GM18526 (cell line): Measurements from ENCODE around the gene FANCD2OS.

ENCODE experiments used
- POLR2A ChIP-seq: IDR thresholded peaks from 3 replicates; pipeline ENCODE4 v1.6.1; 2011; ENCODE audit not compliant: insufficient read length; ENCODE audit errors: extremely low read depth

FANCD2OS gene, protein sequence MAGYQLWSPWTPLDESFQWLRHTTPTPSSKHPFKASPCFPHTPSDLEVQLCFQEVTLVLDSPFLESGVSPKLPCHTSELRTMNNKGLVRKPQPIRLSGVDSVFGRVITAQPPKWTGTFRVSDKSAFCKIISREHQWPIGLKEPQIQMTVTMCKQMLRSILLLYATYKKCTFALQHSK

DNA sequence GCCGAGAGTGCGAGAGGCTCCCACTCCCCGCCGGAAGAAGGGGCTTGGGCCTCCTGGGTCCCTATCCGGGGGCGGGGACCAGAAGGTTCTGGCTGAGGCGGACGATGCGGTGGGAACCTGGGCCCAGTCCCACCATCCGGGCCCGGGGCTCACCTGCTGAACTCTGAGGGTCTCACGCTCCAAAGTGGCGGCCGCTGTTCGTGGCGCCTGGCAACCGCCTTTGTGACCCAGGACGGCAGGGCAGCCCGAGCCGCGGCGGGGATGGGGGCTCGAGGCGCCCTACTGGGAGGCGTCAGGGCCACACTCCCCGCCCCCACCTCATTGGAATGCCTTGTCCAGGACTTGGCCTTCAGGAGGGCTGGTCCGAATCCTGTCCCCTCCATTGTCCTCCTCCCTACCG, at the start of gene FANCD2OS:
Gene FANCD2OS, minus strand, starts transcription at position 165 of the 400 bp plus-strand sequence. CDS start 3,481 bp downstream, outside the sequence.
- no peak for TF ChIP-seq POLR2A

DNA sequence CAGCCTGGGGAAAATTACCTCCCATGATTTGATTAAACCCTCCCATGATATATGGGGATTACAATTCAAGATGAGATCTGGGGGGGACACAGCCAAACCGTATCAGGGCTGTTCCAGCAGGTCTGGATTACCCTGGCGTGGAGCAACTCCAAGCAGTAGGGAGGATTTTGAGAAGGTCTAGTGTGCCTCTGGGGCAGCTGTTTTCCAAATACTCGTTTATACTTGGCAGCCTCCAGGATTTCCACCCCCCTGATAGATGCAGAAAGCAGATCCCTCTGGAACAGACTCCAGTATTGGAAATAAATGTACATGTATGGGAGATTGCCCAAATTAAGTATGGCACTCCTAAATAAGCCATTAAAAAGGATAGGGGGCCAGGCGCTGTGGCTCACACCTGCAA, 49.0 kb upstream of the FANCD2OS start:
- no peak for TF ChIP-seq POLR2A

DNA sequence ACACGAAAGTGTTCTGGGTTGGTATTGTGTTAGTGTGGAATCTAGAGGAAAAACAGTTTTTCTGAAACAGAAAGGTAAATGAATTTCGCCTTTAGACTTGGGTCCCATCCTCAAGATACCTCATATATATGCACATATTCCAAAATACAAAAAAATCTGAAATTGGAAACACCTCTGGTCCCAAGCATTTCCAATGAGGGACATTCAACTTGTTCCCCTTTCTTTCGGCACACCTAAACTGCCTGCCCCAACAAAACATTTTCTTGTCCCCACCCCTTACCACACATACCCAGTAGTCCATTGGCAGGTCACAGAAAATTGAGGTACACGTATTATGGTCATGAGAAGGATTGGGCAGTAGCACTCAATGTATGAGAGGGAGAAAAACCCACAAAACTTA, 47.6 kb upstream of the FANCD2OS start:
- TF ChIP-seq POLR2A, result no peak

DNA sequence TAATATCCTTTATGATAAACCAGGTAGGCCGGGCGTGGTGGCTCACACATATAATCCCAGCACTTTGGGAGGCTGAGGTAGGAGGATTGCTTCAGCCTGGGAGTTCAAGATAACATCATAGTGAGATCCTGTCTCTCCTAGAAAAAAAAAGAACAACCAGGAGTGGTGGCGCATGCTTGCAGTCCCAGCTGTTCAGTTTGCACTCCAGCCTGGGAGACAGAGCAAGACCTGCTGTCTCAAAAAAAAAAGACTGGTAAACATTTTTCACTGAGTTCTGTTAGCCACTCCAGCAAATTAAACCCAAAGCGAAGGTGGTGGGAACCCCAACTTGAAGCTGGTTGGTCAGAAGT, 47.0 kb upstream of the FANCD2OS start:
- no peak for TF ChIP-seq POLR2A

DNA sequence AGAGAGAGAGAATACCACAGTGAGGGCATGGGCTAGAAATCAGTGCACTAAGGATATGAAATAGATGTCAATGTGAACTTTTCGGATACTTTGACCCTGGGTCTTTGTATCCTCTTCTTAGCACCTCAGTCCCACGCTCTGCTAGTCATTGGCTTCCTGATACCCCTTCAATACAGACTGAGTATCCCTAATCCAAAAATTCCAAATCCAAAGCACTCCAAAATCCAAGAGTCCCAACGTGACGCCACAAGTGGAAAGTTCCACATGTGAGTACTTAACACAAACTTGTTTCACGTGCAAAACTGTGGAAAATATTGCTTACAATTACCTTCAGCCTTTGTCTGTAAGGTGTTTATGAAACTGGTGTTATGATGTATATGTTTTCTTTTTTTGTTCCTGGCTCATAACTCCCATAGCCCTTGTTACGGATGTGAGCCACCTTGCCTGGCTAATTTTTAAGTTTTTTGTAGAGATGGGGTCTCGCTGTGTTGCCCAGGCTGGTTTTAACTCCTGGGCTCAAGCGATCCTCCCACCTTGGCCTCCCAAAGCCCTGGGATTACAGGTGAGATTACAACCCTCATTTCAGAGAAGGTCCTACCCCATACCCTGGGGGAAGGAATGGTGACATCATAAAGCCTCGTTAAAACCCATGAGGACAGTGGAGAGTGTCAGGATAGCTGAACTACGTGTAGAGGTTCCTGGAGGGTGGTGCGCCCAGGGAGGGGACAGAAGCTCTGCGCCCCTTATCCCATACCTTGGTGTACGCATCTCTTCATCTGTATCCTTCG, 46.5 kb upstream of the FANCD2OS start:
- TF ChIP-seq POLR2A, result no peak

DNA sequence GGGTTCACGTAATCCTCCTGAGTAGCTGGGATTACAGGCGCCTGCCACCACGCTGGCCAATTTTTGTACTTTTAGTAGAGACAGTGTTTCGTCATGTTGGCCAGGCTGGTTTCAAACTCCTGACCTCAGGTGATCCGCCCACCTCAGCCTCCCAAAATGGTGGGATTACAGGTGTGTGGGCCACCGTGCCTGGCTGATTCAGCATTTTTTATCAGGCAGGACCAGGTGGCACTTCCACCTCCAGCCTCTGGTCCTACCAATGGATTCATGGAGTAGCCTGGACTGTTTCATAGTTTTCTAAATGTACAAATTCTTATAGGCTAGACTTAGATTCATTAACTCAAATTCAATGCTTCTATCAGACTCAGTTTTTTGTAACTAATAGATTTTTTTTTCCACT, 42.9 kb upstream of the FANCD2OS start:
- no peak for TF ChIP-seq POLR2A

DNA sequence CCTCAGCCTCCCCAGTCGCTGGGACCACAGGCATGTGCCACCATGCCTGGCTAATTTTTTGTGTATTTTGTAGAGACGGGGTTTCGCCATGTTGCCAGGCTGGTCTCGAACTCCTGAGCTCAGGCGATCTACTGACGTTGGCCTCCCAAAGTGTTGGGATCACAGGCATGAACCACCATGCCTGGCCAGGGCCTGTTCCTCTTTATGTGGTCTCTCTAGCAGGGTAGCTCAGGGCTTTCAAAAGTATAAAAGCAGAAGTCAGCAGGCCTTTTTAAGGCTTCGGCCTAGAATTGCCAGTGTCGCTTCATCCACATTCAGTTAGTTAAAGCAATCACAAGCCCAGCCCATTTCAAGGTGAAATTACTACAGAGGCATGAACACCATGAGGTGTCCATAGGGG, 41.2 kb upstream of the FANCD2OS start:
- no peak for TF ChIP-seq POLR2A

DNA sequence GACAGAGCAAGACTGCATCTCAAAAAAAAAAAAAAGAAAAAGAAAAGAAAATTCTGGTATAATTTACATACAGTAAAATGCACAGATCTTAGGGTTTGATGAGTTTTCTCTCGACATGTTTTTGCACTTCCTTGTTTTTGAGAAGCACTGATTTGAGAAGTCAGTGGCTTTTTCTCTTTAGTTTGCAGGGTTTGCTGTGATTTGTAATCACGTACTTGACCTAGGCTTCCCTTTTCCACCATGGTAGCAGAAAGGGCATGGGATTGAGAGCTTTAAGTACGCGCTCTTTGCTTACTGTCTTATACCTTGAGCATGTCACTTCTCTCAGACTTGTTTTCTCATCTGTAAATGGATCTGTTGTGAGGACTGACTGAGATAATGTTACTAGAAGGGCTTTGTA, 37.6 kb upstream of the FANCD2OS start:
- no peak for TF ChIP-seq POLR2A

DNA sequence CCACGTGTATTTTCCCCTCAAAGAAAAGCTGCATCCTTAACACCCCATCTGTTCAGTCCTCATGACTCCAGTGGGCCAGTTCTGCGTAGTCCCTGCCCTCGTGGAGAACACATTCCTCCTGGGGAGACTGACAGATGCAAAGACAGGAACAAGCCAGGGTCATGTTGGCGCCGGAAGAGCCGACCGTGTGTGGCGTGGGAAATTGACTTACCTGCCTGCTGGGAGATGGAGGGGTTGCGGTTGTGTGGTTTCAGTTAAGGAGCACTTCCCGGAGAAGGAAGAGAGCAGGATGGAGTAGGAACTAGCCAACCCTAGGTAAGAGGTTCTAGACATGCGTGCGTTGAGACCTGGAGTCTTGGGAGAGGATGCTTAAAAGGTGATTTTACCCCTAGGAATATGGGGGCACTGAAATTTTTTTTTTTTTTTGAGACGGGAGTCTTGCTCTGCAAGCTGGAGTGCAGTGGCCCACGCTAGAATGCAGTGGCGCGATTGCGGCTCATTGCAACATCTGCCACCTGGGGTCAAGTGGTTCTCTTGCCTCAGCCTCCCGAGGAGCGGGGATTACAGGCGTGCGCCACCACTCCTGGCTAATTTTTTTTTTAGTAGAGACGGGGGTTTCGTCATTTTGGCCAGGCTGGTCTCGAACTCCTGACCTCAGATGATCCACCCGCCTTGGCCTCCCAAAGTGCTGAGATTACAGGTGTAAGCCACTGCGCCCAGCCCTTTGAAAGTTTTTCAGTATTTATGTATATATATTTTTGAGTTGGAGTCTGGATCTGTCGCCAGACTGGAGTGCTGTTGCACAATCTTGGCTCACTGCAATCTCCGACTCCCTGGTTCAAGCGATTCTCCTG, 34.9 kb upstream of the FANCD2OS start:
- TF ChIP-seq POLR2A, result no peak

DNA sequence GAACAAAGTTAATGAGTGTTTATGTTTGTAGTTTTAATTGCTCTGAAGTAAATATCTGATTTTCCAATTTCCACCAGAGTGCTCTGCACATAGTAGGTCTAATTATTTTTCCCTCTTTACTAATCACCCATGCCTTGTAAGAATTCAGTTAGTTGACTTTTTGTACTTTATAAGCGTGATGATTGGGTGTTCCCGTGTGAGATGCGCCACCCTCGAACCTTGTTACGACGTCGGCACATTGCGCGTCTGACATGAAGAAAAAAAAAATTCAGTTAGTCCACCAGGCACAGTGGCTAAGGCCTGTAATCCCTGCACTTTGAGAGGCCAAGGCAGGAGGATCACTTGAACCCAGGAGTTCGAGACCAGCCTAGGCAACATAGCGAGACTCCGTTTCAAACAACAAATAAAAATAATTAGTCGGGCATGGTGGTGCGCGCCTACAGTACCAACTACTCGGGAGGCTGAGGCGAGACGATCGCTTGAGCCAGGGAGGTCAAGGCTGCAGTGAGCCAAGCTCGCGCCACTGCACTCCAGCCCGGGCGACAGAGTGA, 33.0 kb upstream of the FANCD2OS start:
- TF ChIP-seq POLR2A, result no peak

DNA sequence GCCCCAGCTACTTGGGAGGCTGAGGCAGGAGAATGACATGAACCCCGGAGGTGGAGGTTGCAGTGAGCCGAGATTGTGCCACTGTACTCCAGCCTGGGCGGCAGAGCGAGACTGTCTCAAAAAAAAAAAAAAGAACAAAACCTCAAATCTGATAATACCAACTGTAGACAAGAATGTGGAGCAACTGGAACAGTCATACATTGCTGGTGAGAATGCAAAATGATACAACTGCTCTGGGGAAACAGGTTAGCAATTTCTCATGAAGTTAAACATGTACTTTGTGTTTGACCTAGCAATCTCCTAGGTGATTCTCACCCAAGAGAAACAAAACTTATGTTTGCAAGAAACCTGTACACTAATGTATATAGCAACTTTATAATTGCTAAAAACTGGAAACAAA, 29.1 kb upstream of the FANCD2OS start:
- no peak for TF ChIP-seq POLR2A

DNA sequence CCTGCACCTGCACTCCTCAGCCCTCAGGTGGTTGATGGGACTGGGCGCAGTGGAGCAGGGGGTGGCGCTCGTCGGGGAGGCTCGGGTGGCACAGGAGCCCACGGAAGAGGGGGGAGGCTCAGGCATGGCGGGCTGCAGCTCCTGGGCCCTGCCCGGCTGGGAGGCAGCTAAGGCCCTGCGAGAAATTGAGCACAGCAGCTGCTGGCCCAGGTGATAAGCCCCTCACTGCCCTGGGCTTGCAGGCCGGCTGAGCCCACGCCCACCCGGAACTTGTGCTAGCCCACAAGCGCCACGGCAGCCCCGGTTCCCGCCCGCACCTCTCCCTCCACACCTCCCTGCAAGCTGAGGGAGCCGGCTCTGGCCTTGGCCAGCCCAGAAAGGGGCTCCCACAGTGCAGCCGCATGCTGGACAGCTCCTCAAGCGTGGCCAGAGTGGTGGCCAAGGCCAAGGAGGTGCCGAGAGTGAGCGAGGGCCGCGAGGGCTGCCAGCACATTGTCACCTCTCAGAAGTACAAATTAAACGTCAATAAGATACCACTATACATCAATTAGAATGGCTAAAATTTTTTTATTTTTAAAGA, 28.5 kb upstream of the FANCD2OS start:
- TF ChIP-seq POLR2A, result no peak

DNA sequence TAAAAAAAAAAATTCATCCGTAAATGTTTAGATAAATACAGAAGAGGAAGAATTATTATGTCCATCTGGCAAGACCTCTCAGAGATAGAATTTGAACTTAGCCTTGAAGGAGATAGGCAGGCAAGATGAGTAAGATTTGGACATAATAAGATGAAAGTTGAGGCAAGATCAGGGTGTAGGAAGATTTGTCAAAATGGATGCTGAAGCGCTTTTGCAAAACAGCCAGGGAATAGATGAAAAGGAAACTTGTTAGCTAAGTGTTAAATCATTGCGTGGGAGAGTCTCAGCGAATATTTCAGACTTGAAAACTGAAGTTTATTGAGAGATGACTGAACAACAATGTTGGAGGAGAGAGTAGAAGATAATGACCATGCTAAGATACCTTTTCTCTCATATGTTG, 14.7 kb upstream of the FANCD2OS start:
- no peak for TF ChIP-seq POLR2A

DNA sequence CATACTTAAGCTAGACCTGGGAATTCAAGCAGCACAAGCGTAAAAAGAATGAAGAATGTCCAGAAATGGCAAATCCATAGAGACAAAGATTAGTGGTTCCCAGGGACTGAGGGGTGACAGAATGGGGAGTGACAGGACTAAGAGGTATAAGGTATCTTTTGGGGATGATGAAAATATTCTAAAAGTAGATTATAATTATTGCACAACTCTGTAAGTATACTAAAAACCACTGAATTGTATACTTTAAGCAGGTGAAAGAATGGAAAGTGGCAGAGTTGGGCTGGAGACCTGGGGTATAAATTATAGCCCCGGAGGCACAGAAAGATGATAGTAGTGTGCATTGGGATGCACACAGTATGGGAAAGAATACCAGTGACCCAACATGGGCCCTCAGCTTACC, 13.0 kb upstream of the FANCD2OS start:
- no peak for TF ChIP-seq POLR2A

DNA sequence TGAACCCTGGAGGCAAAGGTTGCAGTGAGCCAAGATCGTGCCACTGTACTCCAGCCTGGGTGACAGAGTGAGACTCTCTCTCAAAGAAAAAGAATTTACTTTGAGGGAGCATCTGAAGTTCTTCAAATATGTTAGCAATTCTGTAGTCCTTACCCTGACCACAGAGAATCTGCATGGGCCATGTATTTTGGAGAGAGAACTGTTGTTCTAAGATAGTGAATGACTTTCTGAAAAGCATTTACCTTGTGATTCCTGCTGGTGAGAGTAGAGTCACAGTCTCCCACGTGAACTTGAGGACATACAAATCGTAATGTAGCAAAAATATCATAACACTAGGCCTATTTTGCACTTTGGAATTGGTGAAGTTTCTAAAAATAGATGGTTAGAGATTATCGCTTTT, 11.3 kb upstream of the FANCD2OS start:
- TF ChIP-seq POLR2A, result no peak
